NCI-H1417 treated with DMSO at 0.1 percent for 48 hours (cell line): ENCODE data around the gene RNASE1.

Experiments
- DNase-seq: peaks from one replicate; lab custom pipeline; 2025; lab: John Stamatoyannopoulos, UW

RNASE1 gene

DNA sequence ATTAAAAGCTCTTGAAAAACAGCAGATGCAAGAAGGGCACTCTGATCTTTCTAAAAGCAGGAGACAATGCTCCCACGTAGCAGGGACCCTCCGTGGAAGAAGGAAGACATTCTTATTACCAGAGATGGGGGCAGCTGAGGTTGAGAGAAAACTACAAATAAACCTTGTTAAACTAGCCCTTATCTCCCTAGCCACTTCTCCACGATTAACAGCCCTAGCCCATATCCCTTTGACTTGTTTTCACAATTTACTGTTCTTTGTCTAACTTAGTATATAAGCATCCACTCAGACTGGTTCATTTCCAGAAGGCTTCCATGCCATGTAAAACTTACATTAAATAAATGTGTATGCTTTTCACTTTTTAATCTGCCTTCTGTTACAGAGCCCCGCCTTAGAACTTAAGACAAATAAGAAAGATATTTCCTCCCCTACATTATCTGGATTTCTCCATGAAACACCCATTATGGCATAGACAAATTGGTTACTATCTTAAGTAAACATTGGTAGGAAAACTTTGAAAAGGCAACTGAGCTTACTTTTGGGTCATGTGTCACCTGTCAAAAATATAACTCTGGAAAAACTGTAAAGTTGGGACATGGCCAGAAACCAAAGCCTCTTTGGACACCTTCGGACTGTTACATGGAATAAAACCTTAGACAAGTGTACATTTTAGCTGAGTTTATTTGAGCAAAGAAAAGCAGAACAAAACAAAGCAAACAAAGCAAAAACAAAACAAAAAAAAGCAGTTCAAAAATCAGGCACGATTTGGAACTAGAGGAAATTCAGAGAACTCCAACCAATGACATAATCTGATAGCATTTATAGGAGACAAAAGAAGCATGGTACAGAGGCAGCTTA is 4.9 kb upstream of the RNASE1 start:
- no peak for DNase-seq

DNA sequence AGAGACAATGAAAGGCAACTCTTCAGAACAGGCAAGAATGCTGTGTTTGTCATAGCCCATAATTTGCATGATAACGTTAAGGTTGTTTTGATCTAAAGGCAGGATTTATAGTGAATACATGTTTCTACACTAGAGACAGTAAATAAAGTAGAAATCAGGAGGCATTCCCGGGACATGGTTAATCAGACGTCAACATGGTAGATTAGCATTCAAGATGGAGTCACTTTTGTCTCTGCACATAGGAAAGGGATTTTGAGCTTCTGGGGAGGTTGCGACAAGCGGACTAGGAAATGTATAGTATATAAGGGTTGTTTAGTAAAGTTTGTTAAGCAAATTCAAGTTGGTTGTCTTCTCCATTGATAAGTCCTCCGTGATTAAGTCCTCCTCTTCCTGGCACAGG is 2.8 kb upstream of the RNASE1 start:
- DNase-seq, result no peak

DNA sequence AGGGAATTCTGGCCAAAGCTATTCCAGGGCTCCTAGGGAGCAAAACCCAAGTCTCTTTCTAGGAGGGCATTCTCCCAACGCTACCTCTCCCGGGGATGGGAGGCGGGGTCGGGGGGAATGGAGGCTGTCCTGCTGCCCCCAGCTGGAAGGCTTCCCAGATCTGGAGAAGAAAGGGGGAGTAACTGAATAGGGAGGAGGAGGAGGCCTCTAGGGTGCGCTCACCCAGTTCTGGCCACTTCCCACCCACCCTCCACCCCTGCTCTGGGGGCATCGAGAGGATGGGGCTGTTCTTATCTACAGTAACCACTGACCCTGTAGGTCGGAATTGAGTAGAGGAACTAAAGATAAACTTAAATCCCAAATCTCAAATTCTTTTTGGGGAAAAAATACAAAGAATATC is 579 bp upstream of the RNASE1 start:
- no peak for DNase-seq

DNA sequence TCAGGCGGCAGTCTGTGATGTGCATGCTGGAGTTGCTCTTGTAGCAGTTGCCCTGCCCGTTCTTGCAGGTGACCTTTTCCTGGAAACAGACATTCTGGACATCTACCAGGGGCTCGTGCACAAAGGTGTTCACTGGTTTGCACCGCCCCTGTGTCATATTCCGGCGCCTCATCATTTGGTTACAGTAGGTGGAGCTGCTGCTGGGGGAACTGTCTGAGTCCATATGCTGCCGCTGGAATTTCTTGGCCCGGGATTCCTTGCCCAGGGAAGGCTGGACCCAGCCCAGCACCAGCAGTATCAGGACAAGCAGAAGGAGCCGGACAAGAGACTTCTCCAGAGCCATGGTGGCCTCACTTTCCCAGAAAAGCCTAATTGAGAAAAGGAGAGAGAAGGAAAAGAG is 918 bp downstream of the RNASE1 start:
- no peak for DNase-seq

DNA sequence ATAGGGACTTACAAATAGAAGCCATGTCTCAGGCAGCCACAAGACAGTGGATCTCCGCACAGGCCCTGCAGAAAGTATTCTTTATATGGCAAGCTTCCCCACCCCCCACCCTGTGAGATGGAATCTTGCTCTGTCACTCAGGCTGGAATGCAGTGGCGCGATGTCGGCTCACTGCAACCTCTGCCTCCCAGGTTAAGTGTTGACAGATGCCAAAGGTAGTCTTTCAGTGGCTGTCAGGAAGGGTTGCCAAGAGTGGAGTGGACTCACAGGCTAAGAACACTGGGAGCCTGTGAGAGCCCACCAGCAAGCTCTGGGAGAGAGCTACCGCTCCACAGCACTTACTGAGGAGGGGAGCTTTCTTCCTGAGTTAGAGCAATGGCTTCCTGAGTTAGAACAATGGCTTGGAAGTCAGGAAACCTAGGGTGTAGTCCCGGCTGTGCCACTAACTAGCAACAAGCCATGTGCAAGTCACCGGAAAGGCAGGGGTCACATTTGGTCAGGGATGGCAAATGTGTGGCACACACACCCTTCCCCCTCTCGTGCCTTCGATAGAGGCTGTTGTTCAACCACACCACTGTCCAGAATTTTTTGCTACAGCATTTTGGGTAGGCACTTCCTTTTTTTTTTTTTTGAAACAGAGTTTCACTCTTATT is 2.6 kb downstream of the RNASE1 start:
- no peak for DNase-seq

DNA sequence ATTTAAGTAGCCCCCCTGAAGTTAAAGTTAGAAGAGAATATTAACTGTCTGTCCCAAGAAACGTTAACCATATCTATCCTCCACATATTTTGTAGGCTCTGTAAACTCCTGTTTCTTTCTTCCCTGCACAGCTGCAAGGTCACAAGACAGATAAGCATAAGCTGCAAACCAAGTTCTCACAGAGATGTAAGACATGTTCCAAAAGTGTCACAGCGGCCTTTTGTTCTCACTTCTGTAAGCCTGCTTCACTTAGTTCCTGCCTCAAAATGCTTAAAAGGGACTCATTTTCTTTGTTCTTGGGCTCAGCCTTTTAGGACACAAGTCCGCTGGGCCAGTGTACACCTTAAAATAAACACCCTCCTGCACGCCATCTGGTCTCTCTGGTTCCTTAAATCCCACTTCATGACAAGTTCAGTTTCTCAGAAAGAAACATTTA is 3.2 kb downstream of the RNASE1 start:
- no peak for DNase-seq

DNA sequence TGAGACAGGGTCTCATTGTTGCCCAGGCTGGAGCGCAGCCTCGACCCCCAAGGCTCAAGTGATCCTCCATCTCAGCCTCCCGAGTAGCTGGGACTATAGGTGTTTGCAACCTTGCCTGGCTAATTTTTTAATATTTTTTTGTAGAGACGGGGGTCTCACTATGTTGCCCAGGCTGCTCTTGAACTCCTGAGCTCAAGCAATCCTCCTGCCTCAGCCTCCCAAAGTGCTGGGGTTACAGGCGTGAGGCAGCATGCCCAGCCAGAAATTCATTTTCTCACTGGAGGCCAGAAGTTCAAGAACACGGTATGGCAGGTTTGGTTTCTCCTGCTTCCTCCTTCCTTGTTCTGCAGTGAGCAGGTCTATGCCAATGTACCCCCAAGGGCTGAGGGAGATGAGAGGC is 3.7 kb downstream of the RNASE1 start:
- DNase-seq, result no peak

DNA sequence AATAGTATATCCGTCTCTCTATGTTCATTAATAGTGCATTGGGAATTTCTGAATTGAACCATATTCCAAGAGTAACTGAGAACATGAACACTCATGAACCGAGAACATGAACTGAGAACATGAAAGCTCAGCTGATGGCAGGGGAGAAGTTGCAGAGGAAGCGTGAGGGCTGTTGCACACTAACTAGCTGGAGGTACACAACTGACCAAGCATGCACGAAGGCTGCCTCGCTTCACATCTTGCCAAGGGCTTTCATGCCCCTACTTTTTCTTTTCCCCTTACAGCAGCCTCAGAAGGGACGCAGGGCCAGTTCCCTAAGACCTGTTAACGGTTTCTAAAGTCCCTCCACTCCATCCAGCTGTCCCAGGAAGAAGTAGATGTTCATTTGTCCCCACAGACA is 4.3 kb downstream of the RNASE1 start:
- no peak for DNase-seq

DNA sequence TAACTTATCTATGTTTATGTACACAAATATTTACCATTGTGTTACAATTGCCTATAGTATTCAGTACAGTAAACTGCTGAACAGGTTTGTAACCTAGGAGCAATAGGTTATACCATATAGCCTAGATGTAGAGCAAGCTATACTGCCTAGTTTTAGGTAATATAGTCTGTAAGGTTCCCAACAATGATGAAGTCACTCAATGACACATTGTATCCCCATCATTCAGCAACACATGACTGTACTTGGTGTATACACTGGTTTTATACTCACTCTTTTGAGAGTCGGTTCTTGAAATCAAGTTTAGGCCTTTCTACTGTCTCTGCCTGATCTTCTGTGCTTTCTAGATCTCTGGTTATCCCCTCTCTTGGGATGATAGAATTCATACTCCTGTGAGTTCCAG is 5.5 kb downstream of the RNASE1 start:
- DNase-seq, result no peak

DNA sequence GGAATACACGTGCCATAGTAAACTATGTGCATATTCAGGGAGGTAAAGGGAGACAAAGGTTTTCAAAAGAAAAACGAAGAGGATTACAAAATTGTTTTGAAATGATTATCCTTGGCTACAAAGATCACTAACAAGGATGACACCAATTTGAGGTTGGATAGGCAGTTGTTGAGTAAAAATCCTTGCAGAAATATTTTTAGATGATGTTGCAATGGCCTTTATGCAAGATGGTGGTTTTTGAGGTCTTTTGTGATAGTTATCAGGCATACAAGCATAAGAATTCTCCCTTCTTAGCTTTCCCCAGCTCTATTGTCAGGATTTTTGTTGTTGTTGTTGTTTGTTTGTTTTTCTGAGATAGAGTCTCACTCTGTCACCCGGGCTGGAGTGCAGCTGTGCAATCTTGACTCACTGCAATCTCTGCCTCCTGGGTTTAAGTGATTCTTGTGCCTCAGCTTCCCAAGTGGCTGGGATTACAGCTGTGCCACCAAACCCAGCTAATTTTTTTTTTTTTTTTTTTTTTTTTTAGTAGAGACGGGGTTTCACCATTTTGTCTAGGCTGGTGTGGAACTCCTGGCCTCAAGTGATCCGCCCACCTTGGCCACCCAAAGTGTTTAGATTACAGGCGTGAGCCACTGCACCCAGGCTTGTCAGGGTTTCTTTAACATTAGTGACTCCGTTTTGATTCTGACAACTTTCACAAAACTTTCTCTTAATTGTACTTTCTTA is 7.8 kb downstream of the RNASE1 start:
- DNase-seq, result no peak

DNA sequence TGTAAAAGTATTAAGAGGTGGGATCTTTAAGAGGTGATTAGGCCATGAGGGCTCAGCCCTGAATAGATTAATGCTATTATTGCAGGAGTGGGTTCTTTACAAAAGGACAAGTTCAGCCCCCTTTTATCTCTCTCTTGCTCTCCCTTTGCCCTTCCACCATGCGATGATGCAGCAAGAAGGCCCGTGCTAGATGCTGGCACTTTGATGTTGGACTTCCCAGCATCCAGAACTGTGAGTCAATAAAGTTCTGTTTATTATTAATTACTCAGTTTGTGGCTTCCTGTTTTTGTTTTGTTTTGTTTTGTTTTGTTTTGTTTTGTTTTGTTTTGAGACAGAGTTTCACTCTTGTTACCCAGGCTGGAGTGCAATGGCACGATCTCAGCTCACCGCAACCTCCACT is 10.1 kb downstream of the RNASE1 start:
- DNase-seq, result no peak

DNA sequence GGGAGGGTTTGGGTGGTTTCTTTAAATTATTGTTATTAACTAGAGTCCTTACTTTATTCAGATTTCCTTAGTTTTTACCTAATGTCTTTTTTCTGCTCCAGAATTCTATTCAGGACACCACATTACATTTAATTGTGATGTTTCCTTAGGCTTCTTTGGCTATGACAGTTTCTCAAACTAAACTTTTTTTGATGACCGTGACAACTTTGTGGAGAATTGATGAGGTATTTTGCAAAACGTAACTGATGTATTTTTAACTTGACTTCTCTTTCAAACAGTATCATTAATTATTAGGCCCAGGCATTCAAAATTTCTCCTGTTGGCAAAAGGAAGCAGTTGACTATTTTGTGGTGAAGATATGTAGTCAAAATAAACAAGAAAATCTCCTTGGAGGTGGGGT is 11.0 kb downstream of the RNASE1 start:
- no peak for DNase-seq

DNA sequence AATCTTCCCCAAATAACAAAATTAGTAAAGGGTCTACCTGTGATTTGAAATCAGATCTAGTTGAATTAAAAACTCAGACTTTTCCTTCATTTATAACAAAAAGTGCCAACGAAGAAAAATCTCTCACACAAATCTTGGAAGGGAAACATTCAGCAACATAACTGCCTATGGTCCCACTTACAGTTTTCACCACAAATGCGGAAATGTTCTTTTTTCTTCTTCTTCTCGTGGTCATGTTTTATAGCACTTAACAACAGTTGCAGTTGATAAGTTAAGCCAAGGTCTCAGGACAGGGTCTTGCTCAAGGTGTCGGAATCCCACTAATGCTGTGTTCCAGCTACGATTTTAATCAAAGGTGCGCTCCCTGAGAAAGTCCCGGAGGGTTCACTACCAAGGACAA is 11.5 kb downstream of the RNASE1 start:
- DNase-seq, result no peak

DNA sequence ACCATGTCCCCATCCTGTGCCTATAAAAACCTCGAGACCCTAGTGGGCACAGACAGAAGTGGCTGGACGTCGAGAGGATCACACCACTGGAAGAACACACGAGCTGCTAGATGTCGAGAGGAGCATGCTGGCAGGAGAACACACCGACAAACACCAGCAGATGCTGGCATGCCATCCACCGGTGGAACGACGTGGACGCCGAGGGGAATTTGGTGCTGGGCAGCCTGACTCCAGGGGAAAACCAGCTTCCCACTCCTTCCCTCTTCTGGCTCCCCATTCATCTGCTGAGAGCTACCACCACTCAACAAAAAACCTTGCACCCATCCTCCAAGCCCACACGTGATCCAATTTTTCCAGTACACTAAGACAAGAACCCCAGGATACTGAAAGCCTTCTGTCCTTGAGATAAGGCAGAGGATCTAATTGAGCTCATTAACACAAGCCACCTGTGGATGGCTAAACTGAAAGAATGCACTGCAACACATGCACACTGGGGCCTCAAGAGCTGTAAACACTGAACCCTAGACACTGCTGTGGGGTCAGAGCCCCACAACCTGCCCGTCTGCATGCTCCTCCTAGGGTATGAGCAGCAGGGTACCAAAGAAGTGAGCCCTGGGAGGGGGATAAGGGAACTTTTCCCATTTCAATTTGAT is 12.1 kb downstream of the RNASE1 start:
- DNase-seq, result no peak

DNA sequence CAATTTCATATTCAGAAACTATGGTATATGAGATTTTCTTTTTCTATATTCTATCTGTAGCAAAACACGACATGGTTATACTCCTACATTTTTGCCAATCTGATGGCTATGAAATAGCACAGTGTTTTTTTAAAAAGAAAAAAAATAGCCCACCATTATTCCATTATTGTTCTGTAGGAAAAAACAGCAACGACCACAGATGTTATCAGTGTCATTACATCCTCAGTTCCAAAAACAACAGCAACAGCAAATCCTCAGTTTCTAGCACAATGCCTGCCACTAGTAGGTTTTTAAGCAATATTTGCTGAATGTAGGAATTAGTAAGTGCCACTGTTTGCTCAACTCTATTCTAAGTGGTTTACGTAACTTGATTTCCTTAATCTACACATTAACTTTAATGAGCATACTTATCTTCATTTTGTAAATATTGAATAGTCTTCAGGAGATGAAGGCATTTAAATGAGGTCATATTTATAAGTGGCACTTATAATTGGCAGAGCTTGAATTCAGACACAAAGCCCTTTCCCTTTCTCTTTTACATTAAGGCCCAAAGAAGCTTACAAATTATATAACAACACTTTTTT is 13.3 kb downstream of the RNASE1 start:
- no peak for DNase-seq

DNA sequence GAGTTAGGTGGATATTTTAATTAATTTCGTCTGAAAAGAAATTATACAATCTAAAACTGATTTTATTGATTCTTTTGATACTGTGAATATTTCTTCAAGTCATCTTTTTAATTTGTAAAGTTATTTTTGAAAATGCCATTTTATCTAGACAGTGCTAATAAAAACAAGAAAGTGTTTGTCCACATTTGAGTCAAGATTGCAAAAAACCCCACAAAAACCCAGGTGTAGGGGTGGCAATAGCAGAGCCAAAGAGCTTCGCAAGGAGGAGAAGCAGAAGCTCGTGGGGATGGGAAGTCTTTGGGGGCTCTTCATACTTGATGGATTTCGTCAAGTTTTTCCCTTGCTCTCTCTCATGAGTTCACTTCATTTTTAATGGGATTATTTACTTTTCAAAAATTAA is 15.6 kb downstream of the RNASE1 start:
- no peak for DNase-seq

DNA sequence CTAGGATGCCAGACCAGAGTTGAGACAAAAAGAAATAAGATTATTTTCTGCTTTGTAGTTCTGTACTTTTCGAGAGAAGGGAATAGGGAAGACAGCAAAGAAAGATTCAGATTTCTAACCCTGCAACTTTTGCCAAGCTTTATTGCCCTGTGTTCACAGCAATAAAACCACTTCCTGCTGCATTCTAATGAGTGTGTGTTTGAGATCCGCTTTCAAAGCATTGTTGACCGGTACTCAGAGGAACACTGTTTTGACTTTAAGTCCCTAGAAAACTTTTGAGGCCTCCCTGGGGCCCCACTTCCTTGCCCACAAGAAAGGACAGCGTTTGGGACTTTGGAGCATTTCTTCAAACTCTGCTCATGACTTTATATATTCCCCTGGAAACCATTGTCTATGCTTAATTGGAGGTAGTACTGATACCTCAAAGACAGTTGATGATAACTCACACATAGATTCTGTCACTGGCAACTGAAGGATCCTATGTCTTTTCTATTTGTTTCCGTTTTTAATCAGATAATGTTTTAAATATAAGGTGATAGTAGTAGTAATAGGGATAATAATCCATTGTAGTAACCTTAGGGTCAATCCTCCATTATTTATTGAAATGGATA is 20.3 kb downstream of the RNASE1 start:
- DNase-seq, result no peak

DNA sequence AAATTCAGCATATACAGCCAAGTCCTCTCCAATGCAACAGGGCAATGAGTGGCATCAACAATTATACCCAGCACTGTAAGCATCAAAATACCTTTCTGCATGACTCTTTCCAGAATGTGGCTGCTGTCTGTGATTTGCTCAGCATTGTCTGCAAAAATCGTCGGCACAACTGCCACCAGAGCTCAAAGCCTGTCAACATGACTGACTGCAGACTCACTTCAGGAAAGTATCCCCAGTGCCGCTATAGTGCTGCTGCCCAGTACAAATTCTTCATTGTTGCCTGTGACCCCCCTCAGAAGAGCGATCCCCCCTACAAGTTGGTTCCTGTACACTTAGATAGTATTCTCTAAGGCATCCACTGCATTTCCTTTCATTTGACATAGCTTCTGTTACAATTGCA is 20.8 kb downstream of the RNASE1 start:
- no peak for DNase-seq

DNA sequence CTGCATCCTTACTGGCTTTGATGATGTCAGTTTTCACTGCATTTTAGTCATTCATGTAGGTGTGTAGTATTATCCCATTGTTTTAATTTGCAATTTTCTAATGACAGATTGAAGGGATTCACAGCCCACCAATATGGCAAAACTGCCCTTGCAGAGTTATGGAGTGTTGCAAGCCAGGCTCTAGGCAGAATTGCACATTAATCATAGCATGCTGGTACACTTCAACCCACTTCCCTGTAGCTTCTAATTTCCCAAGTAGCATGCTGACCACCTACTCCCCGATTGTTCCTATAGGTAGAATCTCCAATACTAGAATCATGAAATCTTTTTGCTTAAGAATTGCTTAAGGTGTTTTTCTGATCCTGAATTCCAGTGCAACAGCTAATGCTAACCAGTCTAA is 26.7 kb downstream of the RNASE1 start:
- no peak for DNase-seq

DNA sequence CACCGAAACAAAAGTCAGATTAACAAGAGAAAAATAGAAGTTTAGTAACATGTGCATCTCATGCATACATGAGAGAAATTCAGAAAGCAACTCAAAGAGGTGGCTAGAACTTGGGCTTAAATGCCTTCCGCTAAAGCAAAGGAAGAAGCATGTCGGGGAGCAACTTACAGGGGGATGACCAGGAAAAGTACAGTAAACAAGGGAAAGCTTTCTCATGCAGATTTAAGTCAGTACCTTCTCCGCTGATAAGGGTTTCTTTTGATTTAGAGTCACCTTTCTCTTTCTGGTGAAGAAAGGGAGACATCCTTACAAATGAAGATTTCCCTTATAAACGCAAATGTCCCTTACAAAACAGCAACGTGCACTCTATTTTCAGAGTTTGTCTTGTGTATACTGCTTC is 27.6 kb downstream of the RNASE1 start:
- DNase-seq, result no peak

DNA sequence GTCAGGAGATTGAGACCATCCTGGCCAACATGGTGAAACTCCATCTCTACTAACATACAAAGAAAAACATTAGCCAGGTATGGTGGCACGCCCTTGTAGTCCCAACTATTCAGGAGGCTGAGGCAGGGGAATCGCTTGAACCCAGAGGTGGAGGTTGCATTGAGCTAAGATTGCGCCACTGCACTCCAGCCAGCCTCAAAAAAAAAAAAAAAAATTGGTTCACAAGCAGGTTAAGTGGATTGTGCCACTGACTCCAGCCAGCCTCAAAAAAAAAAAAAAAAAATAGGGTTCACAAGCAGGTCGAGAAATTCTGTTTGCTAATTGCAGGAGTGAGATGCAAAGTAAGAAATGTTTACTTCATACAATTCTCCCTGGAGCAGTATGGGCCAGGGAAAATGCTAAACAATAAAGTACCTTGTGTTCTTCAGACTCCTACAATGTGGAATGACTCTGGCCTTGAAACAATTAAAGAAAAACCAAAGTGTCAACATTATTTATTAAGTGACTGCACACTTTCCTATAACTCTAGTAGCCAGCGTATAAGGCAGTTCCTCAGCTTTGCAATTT is 28.3 kb downstream of the RNASE1 start:
- DNase-seq, result no peak
